ENCODE results near the gene EFCAB10.
"Not testable (repeated sequence)": the region's sequence is repeated elsewhere in the genome, so short reads cannot be mapped to it uniquely, and the experiment has no call there.

The EFCAB10 gene

GRCh38 chr7:105521027-105521716 lies 60.1 kb downstream of the EFCAB10 start:
- no peak for TF ChIP-seq CTCF (IDR thresholded peaks at IDR 0.05; ENCODE audit: borderline replicate concordance, insufficient read depth, low read depth, low read length)
- H3K4me3 ChIP-seq (ENCODE audit: low read depth, low read length): peak overlapping the region; percentile 88

GRCh38 chr7:105520620-105521019 lies 60.7 kb downstream of the EFCAB10 start:
- H3K4me3 ChIP-seq (ENCODE audit: low read depth, low read length): not testable (repeated sequence)

- no peak for TF ChIP-seq CTCF (IDR thresholded peaks at IDR 0.05; ENCODE audit: borderline replicate concordance, insufficient read depth, low read depth, low read length)
- no peak overlapping the region for H3K4me3 ChIP-seq (ENCODE audit: low read depth, low read length)
Measured at GRCh38 chr7:105519353-105519752, 61.9 kb downstream of the EFCAB10 start.

- H3K4me3 ChIP-seq (ENCODE audit: low read depth, low read length): not testable (repeated sequence)
Measured at GRCh38 chr7:105515610-105516009, 65.7 kb downstream of the EFCAB10 start.

Measured in GM12875 (cell line).